ENCODE results near the gene SKA2.

DNA sequence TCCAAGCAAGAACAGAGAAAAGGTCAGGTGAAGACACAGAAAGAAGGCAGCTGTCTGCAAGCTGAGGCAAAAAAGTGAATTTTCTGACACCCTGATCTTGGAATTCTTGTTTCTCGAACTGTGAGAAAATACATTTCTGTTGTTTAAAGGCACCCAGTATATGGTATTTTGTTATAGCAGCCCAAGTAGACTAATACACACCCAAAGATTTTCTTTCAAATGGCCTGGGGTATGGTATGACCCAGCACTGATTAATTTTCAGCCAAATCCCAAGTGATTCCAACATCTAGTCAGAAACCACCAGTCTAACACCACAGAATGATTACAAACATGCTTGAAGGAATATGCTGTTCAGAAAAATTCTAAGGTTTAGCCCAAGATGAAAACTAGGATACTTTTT is 85.1 kb downstream of the SKA2 start:
- TF ChIP-seq, protein P1, sequence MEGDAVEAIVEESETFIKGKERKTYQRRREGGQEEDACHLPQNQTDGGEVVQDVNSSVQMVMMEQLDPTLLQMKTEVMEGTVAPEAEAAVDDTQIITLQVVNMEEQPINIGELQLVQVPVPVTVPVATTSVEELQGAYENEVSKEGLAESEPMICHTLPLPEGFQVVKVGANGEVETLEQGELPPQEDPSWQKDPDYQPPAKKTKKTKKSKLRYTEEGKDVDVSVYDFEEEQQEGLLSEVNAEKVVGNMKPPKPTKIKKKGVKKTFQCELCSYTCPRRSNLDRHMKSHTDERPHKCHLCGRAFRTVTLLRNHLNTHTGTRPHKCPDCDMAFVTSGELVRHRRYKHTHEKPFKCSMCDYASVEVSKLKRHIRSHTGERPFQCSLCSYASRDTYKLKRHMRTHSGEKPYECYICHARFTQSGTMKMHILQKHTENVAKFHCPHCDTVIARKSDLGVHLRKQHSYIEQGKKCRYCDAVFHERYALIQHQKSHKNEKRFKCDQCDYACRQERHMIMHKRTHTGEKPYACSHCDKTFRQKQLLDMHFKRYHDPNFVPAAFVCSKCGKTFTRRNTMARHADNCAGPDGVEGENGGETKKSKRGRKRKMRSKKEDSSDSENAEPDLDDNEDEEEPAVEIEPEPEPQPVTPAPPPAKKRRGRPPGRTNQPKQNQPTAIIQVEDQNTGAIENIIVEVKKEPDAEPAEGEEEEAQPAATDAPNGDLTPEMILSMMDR (IDR thresholded peaks at IDR 0.05): no peak
- no peak for TF ChIP-seq EP300 (IDR thresholded peaks at IDR 0.05)
- no peak for TF ChIP-seq POLR2A (IDR thresholded peaks at IDR 0.05)

Data from tibial nerve (tissue), 4 donors.